Right lobe of liver (tissue), 4 donors: Measurements from ENCODE around the gene FBXL13.

Experiments used
- CTCF ChIP-seq, 4 donors: fragments of 200-600 bp in 3 of 4; fragments of 450-650 bp in 1 of 4; IDR thresholded peaks; one replicate each; pipeline versions ENCODE4 v1.5.1 to v1.8.0; 2016 to 2022; ENCODE audit warnings: antibody characterized with exemption in 4 of 4, mild to moderate bottlenecking in 2 of 4
- POLR2A ChIP-seq: fragments of 450-650 bp; IDR thresholded peaks from one replicate; pipeline ENCODE4 v1.6.1; 2017; ENCODE audit warnings: antibody characterized with exemption, mild to moderate bottlenecking
- donor health status: DM: no; HTN: no; CAD: no.
- donor health status: DM: no; HTN: no; CAD: no.
- donor health status: DM: no; HTN: yes; CAD: no.

- TF ChIP-seq CTCF (IDR thresholded peaks at IDR 0.05), result no peak
- TF ChIP-seq POLR2A, result no peak
Observed at GRCh38 chr7:102996957-102997356, 77.6 kb downstream of the FBXL13 start.
